HEK293 (cell line): ENCODE measurements around the gene TRDMT1.
A peak's percentile ranks its signal among the peaks of the same experiment; 100 is the strongest.

Experiments
- HOXD13 ChIP-seq: sonication (generic); formaldehyde crosslinking; IDR thresholded peaks from 2 replicates; pipeline ENCODE4 v1.8.0; 2022; ENCODE audit warnings: missing genetic modification reagents, borderline replicate concordance
- KLF1 ChIP-seq: fragments of 450-650 bp; formaldehyde crosslinking; IDR thresholded peaks from 2 replicates; pipeline ENCODE4 v1.5.1; 2016; ENCODE audit warnings: missing biosample characterization, missing genetic modification characterization
- TCF7L2 ChIP-seq: IDR thresholded peaks from 2 replicates; pipeline ENCODE4 v1.6.1; 2011; ENCODE audit warnings: low read depth, mild to moderate bottlenecking, inconsistent platforms, low read length, moderate library complexity, borderline replicate concordance
- YY2 ChIP-seq: fragments of 450-650 bp; formaldehyde crosslinking; IDR thresholded peaks from 2 replicates; pipeline ENCODE4 v1.5.1; 2016; ENCODE audit warnings: missing biosample characterization, missing genetic modification characterization
- ZBTB1 ChIP-seq: fragments of 450-650 bp; formaldehyde crosslinking; IDR thresholded peaks from 2 replicates; pipeline ENCODE4 v1.5.1; 2016; ENCODE audit warnings: missing biosample characterization, missing genetic modification characterization
- ZBTB11 ChIP-seq: fragments of 450-650 bp; formaldehyde crosslinking; conservative IDR thresholded peaks from 2 replicates; pipeline ENCODE4 v1.5.1; 2016; ENCODE audit warnings: low read depth, missing biosample characterization, missing genetic modification characterization
- ZBTB7A ChIP-seq: fragments of 450-650 bp; formaldehyde crosslinking; IDR thresholded peaks from 2 replicates; pipeline ENCODE4 v1.5.1; 2016; ENCODE audit warnings: low read depth, missing biosample characterization, missing genetic modification characterization
- ZFP37 ChIP-seq: fragments of 450-650 bp; formaldehyde crosslinking; IDR thresholded peaks from 2 replicates; pipeline ENCODE4 v1.5.1; 2016; ENCODE audit warnings: missing biosample characterization, missing genetic modification characterization
- ZNF114 ChIP-seq: fragments of 450-650 bp; formaldehyde crosslinking; IDR thresholded peaks from 2 replicates; pipeline ENCODE4 v1.5.0; 2017; ENCODE audit warnings: missing biosample characterization, missing genetic modification characterization
- ZNF174 ChIP-seq: fragments of 450-650 bp; formaldehyde crosslinking; IDR thresholded peaks from 2 replicates; pipeline ENCODE4 v1.5.0; 2017; ENCODE audit warnings: missing biosample characterization, mild to moderate bottlenecking, missing genetic modification characterization
- ZNF175 ChIP-seq: fragments of 450-650 bp; formaldehyde crosslinking; IDR thresholded peaks from 2 replicates; pipeline ENCODE4 v1.5.1; 2016; ENCODE audit warnings: missing biosample characterization, missing genetic modification characterization
- ZNF2 ChIP-seq: fragments of 450-650 bp; formaldehyde crosslinking; IDR thresholded peaks from 2 replicates; pipeline ENCODE4 v1.5.1; 2016; ENCODE audit warnings: missing biosample characterization, missing genetic modification characterization
- ZNF280D ChIP-seq: fragments of 450-650 bp; formaldehyde crosslinking; IDR thresholded peaks from 2 replicates; pipeline ENCODE4 v1.5.1; 2016; ENCODE audit warnings: missing biosample characterization, missing genetic modification characterization
- ZNF391 ChIP-seq: fragments of 450-650 bp; formaldehyde crosslinking; IDR thresholded peaks from 2 replicates; pipeline ENCODE4 v1.5.1; 2016; ENCODE audit warnings: low read depth, missing biosample characterization, missing genetic modification characterization, borderline replicate concordance
- ZNF426 ChIP-seq: fragments of 450-650 bp; formaldehyde crosslinking; IDR thresholded peaks from 2 replicates; pipeline ENCODE4 v1.5.1; 2017; ENCODE audit warnings: missing biosample characterization, missing genetic modification characterization, mild to moderate bottlenecking, inconsistent platforms, moderate library complexity
- ZNF449 ChIP-seq: fragments of 450-650 bp; formaldehyde crosslinking; IDR thresholded peaks from 2 replicates; pipeline ENCODE4 v1.5.1; 2017; ENCODE audit warnings: missing biosample characterization, mild to moderate bottlenecking, missing genetic modification characterization, moderate library complexity
- ZNF514 ChIP-seq: fragments of 450-650 bp; formaldehyde crosslinking; IDR thresholded peaks from 2 replicates; pipeline ENCODE4 v1.5.1; 2016; ENCODE audit warnings: missing biosample characterization, missing genetic modification characterization
- ZNF518A ChIP-seq: fragments of 450-650 bp; formaldehyde crosslinking; conservative IDR thresholded peaks from 2 replicates; pipeline ENCODE4 v1.5.1; 2016; ENCODE audit warnings: low read depth, missing biosample characterization, missing genetic modification characterization
- ZNF530 ChIP-seq: fragments of 450-650 bp; formaldehyde crosslinking; IDR thresholded peaks from 2 replicates; pipeline ENCODE4 v1.5.1; 2016; ENCODE audit warnings: low read depth, missing biosample characterization, missing genetic modification characterization
- ZNF654 ChIP-seq: fragments of 450-650 bp; formaldehyde crosslinking; IDR thresholded peaks from 2 replicates; pipeline ENCODE4 v1.5.1; 2016; ENCODE audit warnings: low read depth, missing biosample characterization, missing genetic modification characterization
- ZNF791 ChIP-seq: fragments of 450-650 bp; formaldehyde crosslinking; IDR thresholded peaks from 2 replicates; pipeline ENCODE4 v1.5.1; 2016; ENCODE audit warnings: missing biosample characterization, missing genetic modification characterization
- ZNF792 ChIP-seq: fragments of 450-650 bp; formaldehyde crosslinking; IDR thresholded peaks from 2 replicates; pipeline ENCODE4 v1.5.1; 2016; ENCODE audit warnings: missing biosample characterization, missing genetic modification characterization
- ZSCAN18 ChIP-seq: fragments of 450-650 bp; formaldehyde crosslinking; IDR thresholded peaks from 2 replicates; pipeline ENCODE4 v1.5.1; 2016; ENCODE audit warnings: missing biosample characterization, missing genetic modification characterization
- ZSCAN23 ChIP-seq: fragments of 450-650 bp; formaldehyde crosslinking; IDR thresholded peaks from 2 replicates; pipeline ENCODE4 v1.5.1; 2016; ENCODE audit warnings: missing biosample characterization, missing genetic modification characterization
- ZSCAN4 ChIP-seq: fragments of 450-650 bp; formaldehyde crosslinking; IDR thresholded peaks from 2 replicates; pipeline ENCODE4 v1.5.1; 2017; ENCODE audit warnings: missing biosample characterization, missing genetic modification characterization

The TRDMT1 gene

GRCh38 chr10:17185873-17186272 lies 15.6 kb downstream of the TRDMT1 start (continued):
- TF ChIP-seq ZNF518A (tag by site-specific recombination) (peak; percentile 87), ZNF391 (tag by site-specific recombination) (no peak), ZNF174 (no peak), ZNF791 (tag by site-specific recombination) (peak; percentile 68; the same call in 1 of the 2 replicates), ZNF654 (tag by site-specific recombination) (peak; percentile 32; the same call in 1 of the 2 replicates), ZNF514 (0 out of 2 replicates have a peak, but pooled peaks have one; percentile 22), ZNF2 (no peak), HOXD13 (CRISPR knock-in tag) (no peak), ZNF175 (tag by site-specific recombination) (no peak), ZFP37 (tag by site-specific recombination) (no peak), ZNF426 (tag by site-specific recombination) (peak; percentile 93), ZBTB11 (tag by site-specific recombination) (peak; percentile 84), KLF1 (tag by site-specific recombination) (no peak), ZNF530 (tag by site-specific recombination) (0 out of 2 replicates have a peak, but pooled peaks have one; percentile 39), TCF7L2 (no peak), ZNF449 (tag by site-specific recombination) (no peak), ZSCAN4 (tag by site-specific recombination) (no peak), ZNF114 (tag by site-specific recombination) (no peak), ZSCAN18 (tag by site-specific recombination) (no peak), YY2 (tag by site-specific recombination) (no peak), ZBTB1 (tag by site-specific recombination) (0 out of 2 replicates have a peak, but pooled peaks have one; percentile 70), ZNF792 (tag by site-specific recombination) (no peak), ZNF280D (tag by site-specific recombination) (no peak), ZSCAN23 (tag by site-specific recombination) (no peak), ZBTB7A (tag by site-specific recombination) (no peak)
